ENCODE measurements around the gene UGT1A4. TPM values are rescaled to one million over a fixed set of nuclear protein-coding genes. Genes with fewer than 3 reads are reported as not detected.

Gene UGT1A4
- not detected in 5 replicates for total RNA-seq (2022; extraction: Qiagen RNA extraction; ENCODE audit: low read depth)

DNA sequence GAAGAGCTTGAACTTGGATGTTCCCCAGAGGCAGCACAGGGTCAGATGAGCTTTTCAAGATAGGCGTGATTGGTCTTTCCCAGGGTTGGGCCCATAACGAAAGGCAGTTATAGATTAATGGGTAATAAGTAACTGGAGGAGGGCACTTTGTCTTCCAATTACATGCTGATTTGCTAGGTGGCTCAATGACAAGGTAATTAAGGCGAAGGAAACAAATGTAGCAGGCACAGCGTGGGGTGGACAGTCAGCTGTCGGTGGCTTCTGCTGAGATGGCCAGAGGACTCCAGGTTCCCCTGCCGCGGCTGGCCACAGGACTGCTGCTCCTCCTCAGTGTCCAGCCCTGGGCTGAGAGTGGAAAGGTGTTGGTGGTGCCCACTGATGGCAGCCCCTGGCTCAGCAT lies at the start of gene UGT1A4:
UGT1A4 (plus strand) TSS at position 185 of the 400 bp plus-strand sequence; CDS start at position 270, 85 bp downstream.

DNA sequence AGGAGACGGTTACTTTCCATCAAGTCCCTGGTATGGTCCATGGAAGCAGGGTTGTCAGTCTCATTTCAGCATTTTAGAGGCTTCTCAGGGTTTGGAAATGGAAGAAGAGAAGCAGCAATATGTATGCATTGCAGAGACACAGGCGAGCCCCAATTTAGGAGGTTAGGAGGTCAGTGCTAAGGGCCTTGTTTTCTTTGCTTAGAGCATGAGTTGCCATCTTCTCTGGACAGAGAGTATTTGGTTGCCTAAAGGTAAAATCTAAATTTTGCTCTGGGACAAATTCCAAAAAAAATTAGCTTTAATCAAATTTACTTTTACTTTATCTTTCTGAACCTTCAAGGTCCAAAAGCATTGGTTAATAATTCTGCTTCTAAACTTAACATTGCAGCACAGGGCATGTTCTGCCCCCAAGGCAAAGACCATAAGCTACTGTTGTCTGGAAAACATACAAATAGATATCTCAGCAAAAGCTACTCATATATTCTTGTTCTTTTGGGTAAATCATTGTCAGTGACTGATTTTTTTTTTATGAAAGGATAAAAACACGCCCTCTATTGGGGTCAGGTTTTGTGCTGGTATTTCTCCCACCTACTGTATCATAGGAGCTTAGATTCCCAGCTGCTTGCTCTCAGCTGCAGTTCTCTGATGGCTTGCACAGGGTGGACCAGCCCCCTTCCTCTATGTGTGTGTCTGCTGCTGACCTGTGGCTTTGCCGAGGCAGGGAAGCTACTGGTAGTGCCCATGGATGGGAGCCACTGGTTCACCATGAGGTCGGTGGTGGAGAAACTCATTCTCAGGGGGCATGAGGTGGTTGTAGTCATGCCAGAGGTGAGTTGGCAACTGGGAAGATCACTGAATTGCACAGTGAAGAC lies 47.0 kb upstream of the UGT1A4 start, which contains the start of gene UGT1A9:
UGT1A9 (plus strand) TSS at position 609 of the 872 bp plus-strand sequence; CDS start at position 646, 37 bp downstream.

DNA sequence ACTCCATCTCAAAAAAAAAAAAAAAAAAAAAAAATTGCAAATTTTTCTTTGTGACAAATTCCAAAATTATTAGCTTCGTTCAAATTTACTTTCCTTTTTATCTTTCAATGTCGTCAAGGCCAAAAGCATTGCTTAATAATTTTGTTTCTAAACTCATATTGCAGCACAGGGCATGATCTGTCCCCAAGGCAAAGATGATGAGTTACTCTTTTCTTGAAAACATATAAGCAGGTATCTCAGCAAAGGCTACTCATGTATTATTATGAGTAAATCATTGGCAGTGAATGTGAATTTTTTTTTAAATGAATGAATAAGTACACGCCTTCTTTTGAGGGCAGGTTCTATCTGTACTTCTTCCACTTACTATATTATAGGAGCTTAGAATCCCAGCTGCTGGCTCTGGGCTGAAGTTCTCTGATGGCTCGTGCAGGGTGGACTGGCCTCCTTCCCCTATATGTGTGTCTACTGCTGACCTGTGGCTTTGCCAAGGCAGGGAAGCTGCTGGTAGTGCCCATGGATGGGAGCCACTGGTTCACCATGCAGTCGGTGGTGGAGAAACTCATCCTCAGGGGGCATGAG lies 36.9 kb upstream of the UGT1A4 start, which contains the start of gene UGT1A7:
UGT1A7 (plus strand) TSS at position 381 of the 579 bp plus-strand sequence; CDS start at position 418, 37 bp downstream.

DNA sequence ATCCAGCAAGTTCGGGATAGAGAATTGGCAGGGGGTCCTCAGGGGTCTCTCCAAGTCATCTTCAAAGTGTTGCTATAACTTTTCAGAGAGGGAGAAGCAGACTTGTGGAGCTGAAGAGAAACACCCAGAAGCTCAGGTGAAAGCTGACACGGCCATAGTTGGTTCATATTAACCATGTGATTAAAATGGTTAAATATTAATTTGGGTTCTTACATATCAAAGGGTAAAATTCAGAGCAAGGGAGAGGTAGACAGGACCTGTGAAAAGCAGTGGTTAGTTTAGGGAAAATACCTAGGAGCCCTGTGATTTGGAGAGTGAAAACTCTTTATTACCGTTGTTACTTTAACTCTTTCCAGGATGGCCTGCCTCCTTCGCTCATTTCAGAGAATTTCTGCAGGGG lies 25.9 kb upstream of the UGT1A4 start, which contains the start of gene UGT1A6:
UGT1A6 (plus strand) TSS at position 243 of the 400 bp plus-strand sequence; CDS start at position 358, 115 bp downstream.

DNA sequence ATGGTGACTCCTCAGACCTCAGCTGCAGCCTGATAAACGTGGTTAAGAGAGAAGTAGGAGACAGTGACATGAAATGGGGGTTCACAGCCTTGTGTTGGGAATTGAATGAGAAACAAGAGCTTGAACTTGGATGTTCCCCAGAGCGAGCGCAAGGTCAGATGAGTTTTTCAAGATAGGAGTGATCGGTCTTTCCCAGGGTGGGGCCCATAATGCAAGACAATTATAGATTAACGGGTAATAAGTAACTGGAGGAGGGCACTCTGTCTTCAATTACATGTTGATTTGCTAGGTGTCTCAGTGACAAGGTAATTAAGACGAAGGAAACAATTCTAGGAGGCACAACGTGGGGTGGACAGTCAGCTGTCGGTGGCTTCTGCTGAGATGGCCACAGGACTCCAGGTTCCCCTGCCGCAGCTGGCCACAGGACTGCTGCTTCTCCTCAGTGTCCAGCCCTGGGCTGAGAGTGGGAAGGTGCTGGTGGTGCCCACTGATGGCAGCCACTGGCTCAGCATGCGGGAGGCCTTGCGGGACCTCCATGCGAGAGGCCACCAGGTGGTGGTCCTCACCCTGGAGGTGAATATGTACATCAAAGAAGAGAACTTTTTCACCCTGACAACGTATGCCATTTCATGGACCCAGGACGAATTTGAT lies 5.8 kb upstream of the UGT1A4 start, which contains the start of gene UGT1A5:
UGT1A5 (plus strand) TSS at position 297 of the 651 bp plus-strand sequence; CDS start at position 382, 85 bp downstream.

DNA sequence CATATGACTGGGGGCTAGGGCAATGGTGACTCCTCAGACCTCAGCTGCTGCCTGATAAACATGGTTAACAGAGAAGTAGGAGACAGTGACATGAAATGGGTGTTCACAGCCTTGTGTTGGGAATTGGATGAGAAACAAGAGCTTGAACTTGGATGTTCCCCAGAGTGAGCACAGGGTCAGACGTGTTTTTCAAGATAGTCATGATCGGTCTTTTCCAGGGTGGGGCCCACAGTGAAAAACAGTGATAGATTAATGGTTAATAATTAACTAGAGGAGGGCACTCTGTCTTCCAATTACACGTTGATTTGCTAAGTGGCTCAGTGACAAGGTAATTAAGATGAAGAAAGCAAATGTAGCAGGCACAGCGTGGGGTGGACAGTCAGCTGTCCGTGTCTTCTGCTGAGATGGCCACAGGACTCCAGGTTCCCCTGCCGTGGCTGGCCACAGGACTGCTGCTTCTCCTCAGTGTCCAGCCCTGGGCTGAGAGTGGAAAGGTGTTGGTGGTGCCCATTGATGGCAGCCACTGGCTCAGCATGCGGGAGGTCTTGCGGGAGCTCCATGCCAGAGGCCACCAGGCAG lies 10.3 kb downstream of the UGT1A4 start, which contains the start of gene UGT1A3:
UGT1A3 (plus strand) TSS at position 320 of the 579 bp plus-strand sequence; CDS start at position 405, 85 bp downstream.

DNA sequence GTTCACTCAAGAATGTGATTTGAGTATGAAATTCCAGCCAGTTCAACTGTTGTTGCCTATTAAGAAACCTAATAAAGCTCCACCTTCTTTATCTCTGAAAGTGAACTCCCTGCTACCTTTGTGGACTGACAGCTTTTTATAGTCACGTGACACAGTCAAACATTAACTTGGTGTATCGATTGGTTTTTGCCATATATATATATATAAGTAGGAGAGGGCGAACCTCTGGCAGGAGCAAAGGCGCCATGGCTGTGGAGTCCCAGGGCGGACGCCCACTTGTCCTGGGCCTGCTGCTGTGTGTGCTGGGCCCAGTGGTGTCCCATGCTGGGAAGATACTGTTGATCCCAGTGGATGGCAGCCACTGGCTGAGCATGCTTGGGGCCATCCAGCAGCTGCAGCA lies 41.5 kb downstream of the UGT1A4 start, which contains the start of gene UGT1A1:
UGT1A1 (plus strand) TSS at position 228 of the 400 bp plus-strand sequence; CDS start at position 246, 18 bp downstream.

DNA sequence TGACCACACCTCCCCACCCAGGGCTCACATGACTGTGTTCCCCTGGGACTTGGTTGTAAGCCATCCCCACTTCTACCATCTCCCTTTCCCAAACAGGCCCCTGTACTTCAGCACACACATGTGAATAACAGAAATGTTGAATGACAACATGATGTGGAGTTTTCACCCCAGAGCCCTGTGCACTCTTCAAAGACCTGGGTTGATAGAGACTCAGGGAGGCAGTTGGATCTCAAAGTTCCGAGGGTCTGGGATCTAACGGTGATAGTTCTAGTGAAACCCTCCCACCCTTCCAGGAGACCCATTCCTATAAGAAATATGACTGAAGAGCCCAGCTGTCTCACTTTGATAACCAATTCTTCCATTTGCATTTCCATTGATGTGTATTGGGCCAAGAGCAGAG lies 59.5 kb downstream of the UGT1A4 start, which contains the start of gene MROH2A:
MROH2A (plus strand) TSS at position 301 of the 400 bp plus-strand sequence. CDS start 1,029 bp downstream, outside the sequence.

Other genes starting within 250 kb of the UGT1A4 start
- 20.0 to 27.4 TPM (median 25.1 TPM) in 5 replicates for gene USP40, start 152.0 kb upstream of the UGT1A4 start, total RNA-seq (2022; extraction: Qiagen RNA extraction; ENCODE audit: low read depth)
- gene UGT1A8, start 101.1 kb upstream of the UGT1A4 start, total RNA-seq (2022; extraction: Qiagen RNA extraction; ENCODE audit: low read depth): 0.23 TPM in 1 of 5 replicates, not detected in the others
- 0.18 to 0.52 TPM (median 0.23 TPM) in 3 of 5 replicates, not detected in the others for gene UGT1A10, start 82.3 kb upstream of the UGT1A4 start, total RNA-seq (2022; extraction: Qiagen RNA extraction; ENCODE audit: low read depth)
- gene UGT1A9, start 46.8 kb upstream of the UGT1A4 start, total RNA-seq (2022; extraction: Qiagen RNA extraction; ENCODE audit: low read depth): 3.7 to 7.2 TPM (median 5.0 TPM) in 5 replicates
- 3.7 to 6.2 TPM (median 4.3 TPM) in 5 replicates for gene UGT1A7, start 36.8 kb upstream of the UGT1A4 start, total RNA-seq (2022; extraction: Qiagen RNA extraction; ENCODE audit: low read depth)
- 0.65 to 1.6 TPM (median 1.0 TPM) in 5 replicates for gene UGT1A6, start 25.8 kb upstream of the UGT1A4 start, total RNA-seq (2022; extraction: Qiagen RNA extraction; ENCODE audit: low read depth)
- not detected in 5 replicates for gene UGT1A5, start 5.8 kb upstream of the UGT1A4 start, total RNA-seq (2022; extraction: Qiagen RNA extraction; ENCODE audit: low read depth)
- gene UGT1A3, start 10.3 kb downstream of the UGT1A4 start, total RNA-seq (2022; extraction: Qiagen RNA extraction; ENCODE audit: low read depth): 0.12 to 0.19 TPM (median 0.17 TPM) in 3 of 5 replicates, not detected in the others
- 0.37 to 1.1 TPM (median 0.92 TPM) in 5 replicates for gene UGT1A1, start 41.5 kb downstream of the UGT1A4 start, total RNA-seq (2022; extraction: Qiagen RNA extraction; ENCODE audit: low read depth)
- 0.18 to 0.22 TPM in 2 of 5 replicates, not detected in the others for gene MROH2A, start 59.6 kb downstream of the UGT1A4 start, total RNA-seq (2022; extraction: Qiagen RNA extraction; ENCODE audit: low read depth)
- 68.3 to 93.0 TPM (median 68.9 TPM) in 5 replicates for gene HJURP, start 135.8 kb downstream of the UGT1A4 start, total RNA-seq (2022; extraction: Qiagen RNA extraction; ENCODE audit: low read depth)
- gene TRPM8, start 198.6 kb downstream of the UGT1A4 start, total RNA-seq (2022; extraction: Qiagen RNA extraction; ENCODE audit: low read depth): 0.13 to 0.33 TPM in 2 of 5 replicates, not detected in the others

Data from A549 treated with ZK216348 at 1 μM for 4 hours (cell line).